ENCODE measurements around the gene LYRM2.

LYRM2 gene

DNA sequence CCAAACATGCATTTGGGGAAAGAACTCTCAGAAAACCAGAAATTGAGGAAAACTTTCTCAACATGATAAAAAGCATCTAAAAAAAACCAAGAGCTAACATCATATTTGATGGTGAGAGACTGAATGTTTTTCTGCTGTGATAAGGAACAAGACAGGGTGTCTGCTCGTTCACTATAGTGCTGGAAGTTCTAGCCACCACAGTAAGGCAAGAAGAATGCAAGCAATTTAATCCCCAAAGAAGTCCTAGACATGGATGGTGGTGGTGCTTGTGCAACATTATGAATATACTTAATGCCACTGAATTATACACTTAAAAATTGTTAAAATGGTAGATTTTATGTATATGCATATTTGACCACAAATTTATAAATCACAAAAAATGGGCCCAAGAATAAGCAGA, 53.4 kb downstream of the LYRM2 start:
- TF ChIP-seq, protein P1, sequence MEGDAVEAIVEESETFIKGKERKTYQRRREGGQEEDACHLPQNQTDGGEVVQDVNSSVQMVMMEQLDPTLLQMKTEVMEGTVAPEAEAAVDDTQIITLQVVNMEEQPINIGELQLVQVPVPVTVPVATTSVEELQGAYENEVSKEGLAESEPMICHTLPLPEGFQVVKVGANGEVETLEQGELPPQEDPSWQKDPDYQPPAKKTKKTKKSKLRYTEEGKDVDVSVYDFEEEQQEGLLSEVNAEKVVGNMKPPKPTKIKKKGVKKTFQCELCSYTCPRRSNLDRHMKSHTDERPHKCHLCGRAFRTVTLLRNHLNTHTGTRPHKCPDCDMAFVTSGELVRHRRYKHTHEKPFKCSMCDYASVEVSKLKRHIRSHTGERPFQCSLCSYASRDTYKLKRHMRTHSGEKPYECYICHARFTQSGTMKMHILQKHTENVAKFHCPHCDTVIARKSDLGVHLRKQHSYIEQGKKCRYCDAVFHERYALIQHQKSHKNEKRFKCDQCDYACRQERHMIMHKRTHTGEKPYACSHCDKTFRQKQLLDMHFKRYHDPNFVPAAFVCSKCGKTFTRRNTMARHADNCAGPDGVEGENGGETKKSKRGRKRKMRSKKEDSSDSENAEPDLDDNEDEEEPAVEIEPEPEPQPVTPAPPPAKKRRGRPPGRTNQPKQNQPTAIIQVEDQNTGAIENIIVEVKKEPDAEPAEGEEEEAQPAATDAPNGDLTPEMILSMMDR (IDR thresholded peaks at IDR 0.05; ENCODE audit: control insufficient read depth, extremely low read depth, insufficient read depth): no peak
- no peak overlapping the region for H3K4me3 ChIP-seq (ENCODE audit: low read depth, low read length)
- DNase-seq (ENCODE audit: low read depth): no peak

GRCh38 chr6:89584539-89584938, 54.0 kb downstream of the LYRM2 start:
- TF ChIP-seq, protein P1 (IDR thresholded peaks at IDR 0.05; ENCODE audit: control insufficient read depth, extremely low read depth, insufficient read depth): no peak
- H3K4me3 ChIP-seq (ENCODE audit: low read depth, low read length): no peak overlapping the region

DNA sequence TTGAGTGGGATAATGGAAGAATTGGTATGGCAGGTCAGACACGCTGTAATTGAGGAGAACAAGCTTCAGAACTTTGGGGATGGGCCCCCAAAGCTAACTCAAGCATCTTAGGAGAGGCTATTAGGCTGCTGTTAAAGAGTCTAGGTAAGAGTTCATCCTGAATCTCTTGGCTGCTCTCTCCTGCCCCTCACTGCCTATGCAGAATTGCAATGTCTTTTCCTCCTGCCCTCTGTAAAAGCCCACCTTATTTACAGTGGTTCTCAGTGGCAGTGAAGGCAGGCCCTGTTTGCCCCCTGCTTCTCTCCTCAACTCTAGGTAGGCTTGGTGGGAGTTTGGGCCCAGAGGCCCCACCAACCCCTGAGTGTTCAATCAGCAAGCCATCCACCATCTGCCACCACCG, 55.0 kb downstream of the LYRM2 start:
- TF ChIP-seq, protein P1 (IDR thresholded peaks at IDR 0.05; ENCODE audit: control insufficient read depth, extremely low read depth, insufficient read depth): no peak
- H3K4me3 ChIP-seq (ENCODE audit: low read depth, low read length): no peak overlapping the region
- no peak for DNase-seq (ENCODE audit: low read depth)

More at GRCh38 chr6:89584539-89584938, 54.0 kb downstream of the LYRM2 start:
- DNase-seq (ENCODE audit: low read depth): no peak

DNA sequence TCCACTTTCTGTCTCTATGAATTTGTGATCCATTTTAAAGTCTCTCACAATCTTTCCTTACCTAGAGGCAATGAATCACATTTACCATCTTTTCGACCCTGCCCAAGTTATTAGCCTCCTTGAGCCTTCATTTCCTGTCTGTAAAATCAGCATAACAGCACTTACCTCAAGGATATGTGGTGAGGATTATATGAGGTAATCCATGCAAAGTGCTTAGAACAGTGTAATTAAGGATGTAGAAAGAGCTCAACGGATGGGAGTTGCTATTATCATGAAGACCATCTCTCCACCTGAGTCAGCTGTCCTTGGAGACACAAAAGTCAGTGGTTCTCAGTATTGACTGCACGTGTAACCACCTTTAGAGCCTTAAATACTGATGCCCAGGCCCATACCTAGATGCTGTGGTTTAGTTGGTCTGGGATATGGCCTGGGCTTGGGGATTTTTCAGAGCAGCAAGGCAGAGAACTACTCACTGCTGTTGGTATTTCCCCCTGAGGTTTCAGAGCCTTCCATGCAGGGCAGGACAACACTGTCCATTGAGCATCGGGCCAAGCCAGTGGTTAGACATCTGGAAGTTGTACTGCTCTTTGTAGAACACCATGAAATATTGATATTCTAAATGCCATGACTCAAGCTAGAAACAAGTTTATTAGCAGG, 55.8 kb downstream of the LYRM2 start:
- DNase-seq (ENCODE audit: low read depth): no peak
- TF ChIP-seq, protein P1 (IDR thresholded peaks at IDR 0.05; ENCODE audit: control insufficient read depth, extremely low read depth, insufficient read depth): no peak
- H3K4me3 ChIP-seq (ENCODE audit: low read depth, low read length): no peak overlapping the region

- H3K4me3 ChIP-seq (ENCODE audit: low read depth, low read length): no peak overlapping the region
- DNase-seq (ENCODE audit: low read depth): no peak
- TF ChIP-seq, protein P1 (IDR thresholded peaks at IDR 0.05; ENCODE audit: control insufficient read depth, extremely low read depth, insufficient read depth): no peak
Measured at GRCh38 chr6:89581689-89582088, 56.9 kb downstream of the LYRM2 start.

DNA sequence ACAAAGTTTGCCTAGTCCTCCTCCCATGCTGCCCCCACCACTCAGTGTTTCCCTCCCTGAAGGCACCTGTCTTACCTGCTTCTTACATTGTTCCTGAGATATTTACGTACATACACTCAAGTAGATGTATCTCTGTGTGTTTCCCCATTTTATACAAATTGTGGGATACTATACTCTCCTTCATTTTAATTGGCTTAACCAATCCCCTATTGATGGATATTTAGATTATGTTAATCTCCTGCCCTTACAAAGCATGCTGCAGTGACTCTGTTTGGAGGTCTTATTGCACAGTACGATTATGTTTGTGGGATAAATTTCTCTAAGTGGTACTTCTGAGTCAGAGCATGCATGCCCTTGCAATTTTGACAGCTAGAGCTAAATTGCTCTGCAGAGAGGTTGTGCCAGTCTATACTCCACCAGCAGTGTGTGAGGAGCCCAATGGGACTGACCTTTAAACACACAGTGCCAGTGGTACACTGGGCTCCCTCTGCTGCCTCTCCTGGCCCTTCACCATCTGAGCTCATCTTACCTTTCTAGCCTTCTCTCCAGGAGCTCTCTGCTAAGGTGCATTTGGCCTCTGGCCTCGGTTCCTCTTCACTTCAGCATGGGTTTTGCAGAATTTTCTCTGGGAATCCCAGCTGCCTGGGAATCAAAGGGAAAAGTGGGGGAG, 57.4 kb downstream of the LYRM2 start:
- H3K4me3 ChIP-seq (ENCODE audit: low read depth, low read length): no peak overlapping the region
- TF ChIP-seq, protein P1 (IDR thresholded peaks at IDR 0.05; ENCODE audit: control insufficient read depth, extremely low read depth, insufficient read depth): no peak
- no peak for DNase-seq (ENCODE audit: low read depth)
